Right lobe of liver (tissue), 4 donors: Measurements from ENCODE around the gene PMEPA1.

ENCODE experiments used
- POLR2A ChIP-seq: fragments of 450-650 bp; IDR thresholded peaks from one replicate; pipeline ENCODE4 v1.6.1; 2017; ENCODE audit warnings: antibody characterized with exemption, mild to moderate bottlenecking
- TF ChIP-seq, protein P1 (sequence below), 4 donors: fragments of 200-600 bp in 3 of 4; fragments of 450-650 bp in 1 of 4; IDR thresholded peaks; one replicate each; pipeline versions ENCODE4 v1.5.1 to v1.8.0; 2016 to 2022; ENCODE audit warnings: antibody characterized with exemption in 4 of 4, mild to moderate bottlenecking in 2 of 4
- donor health status: DM: no; HTN: no; CAD: no.
- donor health status: DM: no; HTN: no; CAD: no.
- donor health status: DM: no; HTN: yes; CAD: no.

DNA sequence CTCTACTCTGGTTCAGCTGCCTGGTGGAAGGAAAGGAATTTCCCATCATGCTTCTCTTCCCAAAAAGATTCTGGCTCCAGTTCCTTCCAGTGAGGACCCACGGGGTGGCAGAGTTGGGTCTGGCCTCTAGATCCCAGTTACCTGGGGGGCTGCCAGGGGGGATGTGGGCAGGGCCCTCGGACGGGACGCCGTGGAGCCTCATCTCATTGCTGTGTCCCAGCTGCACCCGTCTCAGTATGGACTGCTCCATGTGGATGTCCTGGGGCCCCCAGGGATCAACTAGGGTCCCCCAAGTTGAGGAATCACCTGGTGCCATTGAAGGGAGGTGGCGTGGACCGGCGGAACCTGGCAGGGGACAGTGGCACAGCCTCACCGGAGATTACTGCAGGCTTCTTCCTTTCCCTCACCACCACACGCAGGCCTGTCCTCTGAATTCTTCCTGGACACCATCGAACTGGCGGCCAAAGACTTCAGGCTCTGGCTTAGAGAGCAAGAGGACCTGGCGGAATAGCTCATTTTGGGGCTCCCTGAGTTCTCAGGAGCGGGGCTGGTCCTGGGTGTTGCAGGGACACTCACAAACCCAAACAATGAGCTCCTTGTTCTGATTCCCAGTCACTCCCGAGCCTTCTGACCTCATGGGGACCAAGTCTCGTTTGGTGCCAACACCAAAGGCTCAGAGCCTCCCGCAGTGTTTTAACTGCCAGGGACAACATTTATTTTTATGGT lies 98.1 kb downstream of the PMEPA1 start:
- TF ChIP-seq, protein P1, sequence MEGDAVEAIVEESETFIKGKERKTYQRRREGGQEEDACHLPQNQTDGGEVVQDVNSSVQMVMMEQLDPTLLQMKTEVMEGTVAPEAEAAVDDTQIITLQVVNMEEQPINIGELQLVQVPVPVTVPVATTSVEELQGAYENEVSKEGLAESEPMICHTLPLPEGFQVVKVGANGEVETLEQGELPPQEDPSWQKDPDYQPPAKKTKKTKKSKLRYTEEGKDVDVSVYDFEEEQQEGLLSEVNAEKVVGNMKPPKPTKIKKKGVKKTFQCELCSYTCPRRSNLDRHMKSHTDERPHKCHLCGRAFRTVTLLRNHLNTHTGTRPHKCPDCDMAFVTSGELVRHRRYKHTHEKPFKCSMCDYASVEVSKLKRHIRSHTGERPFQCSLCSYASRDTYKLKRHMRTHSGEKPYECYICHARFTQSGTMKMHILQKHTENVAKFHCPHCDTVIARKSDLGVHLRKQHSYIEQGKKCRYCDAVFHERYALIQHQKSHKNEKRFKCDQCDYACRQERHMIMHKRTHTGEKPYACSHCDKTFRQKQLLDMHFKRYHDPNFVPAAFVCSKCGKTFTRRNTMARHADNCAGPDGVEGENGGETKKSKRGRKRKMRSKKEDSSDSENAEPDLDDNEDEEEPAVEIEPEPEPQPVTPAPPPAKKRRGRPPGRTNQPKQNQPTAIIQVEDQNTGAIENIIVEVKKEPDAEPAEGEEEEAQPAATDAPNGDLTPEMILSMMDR (IDR thresholded peaks at IDR 0.05) = no peak
- no peak for TF ChIP-seq POLR2A
